LoVo (cell line): ENCODE measurements around the gene DGLUCY.
A peak's percentile ranks its signal among the peaks of the same experiment; 100 is the strongest.
"Not testable (repeated sequence)": the region's sequence is repeated elsewhere in the genome, so short reads cannot be mapped to it uniquely, and the experiment has no call there.

ENCODE experiments used
- DNase-seq: peaks from one replicate; pipeline ENCODE4 v3.0.0-alpha.2; 2016; ENCODE audit warnings: low spot score

Gene DGLUCY

DNA sequence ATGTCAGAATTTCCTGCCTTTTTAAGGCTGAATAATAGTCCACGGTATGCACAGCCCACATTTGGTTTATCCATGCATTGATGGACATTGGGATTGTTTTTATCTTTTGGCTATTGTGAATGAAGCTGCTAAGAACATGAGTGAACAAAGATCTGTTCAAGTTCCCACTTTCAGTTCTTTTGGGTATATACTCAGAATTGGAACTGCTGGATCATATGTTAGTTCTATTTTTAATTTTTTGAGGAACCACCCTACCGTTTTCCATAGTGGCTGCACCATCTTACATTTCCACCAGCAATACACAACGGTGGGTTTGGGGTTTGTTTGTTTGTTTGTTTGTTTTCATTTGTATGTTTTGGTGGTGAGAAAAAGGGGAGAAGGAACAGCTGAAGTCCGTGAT is 124.2 kb downstream of the DGLUCY start:
- DNase-seq: no peak

DNA sequence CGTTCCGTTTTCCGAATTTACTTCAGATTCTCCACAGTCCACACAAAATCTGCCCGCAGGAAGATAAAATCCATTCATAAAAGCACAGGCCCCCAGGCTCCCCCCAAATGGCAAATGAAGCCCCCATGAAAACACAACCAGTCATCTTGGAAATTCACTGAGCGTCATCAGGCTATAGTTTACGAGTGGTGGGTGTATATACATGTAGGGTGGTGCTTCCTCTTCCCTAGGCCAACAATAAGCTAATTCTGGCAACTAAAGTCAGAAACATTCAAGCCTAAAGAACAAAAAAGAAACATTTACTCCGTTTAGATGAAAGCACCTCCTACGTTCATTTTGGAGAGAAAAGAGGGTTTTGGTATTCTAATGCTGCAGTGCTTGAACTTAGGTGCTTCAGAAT is 124.8 kb downstream of the DGLUCY start:
- no peak for DNase-seq

GRCh38 chr14:91241863-91242262 is 128.0 kb downstream of the DGLUCY start:
- no peak for DNase-seq

DNA sequence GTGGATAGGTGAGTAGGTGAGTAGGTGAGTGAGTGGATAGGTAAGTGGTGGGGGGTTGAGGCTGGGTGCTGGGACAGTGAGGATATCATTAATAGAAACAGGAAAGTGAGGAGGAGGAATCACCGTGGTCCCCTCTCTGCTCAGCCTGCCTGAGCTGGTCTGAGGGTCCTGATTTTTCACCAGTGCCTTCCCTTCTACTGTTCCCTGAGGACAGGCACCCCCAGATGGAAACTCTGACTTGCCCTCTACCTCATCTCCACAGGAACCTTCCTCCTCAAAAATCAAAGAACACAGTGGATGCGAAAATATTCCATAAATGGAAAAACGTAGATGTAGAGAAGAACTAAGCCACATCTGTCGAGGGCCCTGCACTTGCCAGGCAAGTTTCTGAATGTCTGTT is 128.8 kb downstream of the DGLUCY start:
- DNase-seq: no peak

- DNase-seq: no peak
Measured at GRCh38 chr14:91243074-91243471, 129.2 kb downstream of the DGLUCY start.

GRCh38 chr14:91244501-91244901 is 130.6 kb downstream of the DGLUCY start, which contains the start of gene GPR68:
TSS of gene GPR68 (minus strand) at chr14:91244704. CDS start at chr14:91235050, 9,654 bp downstream.
- DNase-seq: no peak

DNA sequence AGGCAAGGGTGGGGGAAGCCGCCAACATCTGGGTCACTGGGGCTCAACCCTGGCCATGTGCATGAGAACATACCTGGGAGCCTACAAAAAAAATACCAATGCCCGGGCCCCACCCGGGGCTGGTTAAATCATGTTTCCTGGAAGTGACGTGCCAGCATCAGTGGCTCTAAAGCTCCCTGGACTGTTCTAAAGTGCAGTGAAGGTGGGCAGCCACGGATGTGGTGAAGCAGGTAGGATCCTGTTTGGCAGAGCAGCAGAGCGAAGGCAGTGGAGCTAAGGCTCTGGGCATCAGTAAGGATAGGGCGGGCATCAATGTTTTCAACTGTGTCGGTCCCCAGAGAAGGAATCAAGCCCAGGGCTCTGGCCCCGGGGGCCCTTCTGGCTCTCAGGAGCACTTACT is 131.2 kb downstream of the DGLUCY start:
- no peak for DNase-seq

GRCh38 chr14:91245616-91246015 is 131.7 kb downstream of the DGLUCY start:
- DNase-seq: not testable (repeated sequence)

- DNase-seq: no peak
Measured at GRCh38 chr14:91246051-91246852, 132.4 kb downstream of the DGLUCY start.

- DNase-seq: no peak
Measured at GRCh38 chr14:91249841-91250616, 136.2 kb downstream of the DGLUCY start.

DNA sequence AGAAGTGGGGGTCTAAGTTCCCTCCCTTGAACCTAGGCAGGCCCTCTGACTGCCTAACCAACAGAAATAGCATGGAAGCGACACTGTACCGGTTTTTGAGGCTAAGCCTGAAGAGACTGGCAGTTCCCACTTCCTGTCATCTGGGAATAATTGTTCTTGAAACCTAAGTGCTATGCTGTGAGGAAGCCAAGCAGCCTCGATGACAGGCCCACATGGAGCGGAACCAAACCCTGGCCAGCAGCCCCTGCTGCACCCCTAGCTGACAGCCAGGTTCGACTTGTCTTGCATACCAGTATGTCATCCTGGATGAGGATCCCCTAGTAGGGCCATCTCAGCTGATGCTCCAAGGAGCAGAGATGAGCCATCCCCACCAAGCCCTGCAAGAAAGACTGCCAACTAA is 137.0 kb downstream of the DGLUCY start:
- DNase-seq: no peak

GRCh38 chr14:91252871-91253794 is 139.3 kb downstream of the DGLUCY start:
- DNase-seq: peak; percentile 31

DNA sequence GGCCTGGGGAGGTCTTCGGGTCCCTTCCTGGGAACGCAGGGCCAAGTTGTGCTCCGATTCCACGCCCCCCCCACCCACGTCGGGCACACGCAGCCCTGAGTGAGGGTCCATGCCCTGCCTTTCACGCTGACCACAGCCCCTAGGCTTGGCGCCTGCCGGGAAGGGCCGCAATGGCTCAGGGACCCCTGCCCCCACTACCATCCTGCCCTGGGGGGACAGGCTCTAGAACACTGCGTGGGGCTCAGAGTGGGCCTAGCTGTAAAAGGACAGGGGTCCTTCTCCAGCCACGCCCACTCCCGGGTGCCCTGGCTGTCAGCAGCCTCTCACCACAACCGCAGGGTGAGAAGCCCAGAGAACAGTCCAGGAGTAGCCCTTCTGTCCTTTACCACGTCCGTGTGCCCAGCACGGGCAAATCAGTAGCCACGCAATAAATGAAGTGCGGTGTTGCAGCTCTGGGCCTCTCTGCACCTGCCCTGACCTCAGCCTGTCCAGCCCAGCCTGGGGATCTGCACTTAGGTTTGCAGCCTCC is 140.0 kb downstream of the DGLUCY start:
- no peak for DNase-seq

- DNase-seq: no peak
Measured at GRCh38 chr14:91254461-91254860, 140.6 kb downstream of the DGLUCY start.

DNA sequence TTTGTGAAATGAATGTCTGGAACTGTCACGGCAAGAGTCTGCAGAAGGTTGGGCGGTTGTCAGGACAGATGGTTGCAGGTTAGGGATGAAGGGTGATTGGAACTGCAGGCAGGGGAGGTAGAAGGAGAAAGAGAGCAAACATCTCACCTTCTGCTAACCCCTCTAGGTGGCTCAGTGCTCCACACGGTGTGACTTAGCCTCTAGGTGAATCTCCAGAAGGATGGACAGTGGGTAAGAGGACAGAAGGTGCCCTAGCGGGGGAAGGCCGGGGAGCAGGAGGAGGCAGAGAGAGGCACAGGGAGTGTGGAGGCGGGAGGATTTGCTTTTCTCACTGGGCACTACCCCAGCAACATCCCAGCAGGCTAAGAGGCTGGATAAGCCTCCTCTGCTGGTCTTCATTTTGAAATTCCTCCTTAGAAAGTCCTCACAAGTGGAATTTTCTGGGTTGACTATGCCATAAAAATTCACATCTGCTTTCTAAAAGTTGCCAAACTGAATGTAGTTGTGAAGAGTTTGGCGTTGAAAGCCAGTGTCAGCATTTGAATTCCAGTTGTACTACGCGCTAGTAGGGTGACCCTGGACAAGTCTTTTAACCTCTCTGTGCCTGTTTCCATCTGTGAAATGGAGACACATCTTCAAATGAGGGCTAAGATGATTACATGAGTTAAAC is 141.3 kb downstream of the DGLUCY start:
- DNase-seq: no peak

DNA sequence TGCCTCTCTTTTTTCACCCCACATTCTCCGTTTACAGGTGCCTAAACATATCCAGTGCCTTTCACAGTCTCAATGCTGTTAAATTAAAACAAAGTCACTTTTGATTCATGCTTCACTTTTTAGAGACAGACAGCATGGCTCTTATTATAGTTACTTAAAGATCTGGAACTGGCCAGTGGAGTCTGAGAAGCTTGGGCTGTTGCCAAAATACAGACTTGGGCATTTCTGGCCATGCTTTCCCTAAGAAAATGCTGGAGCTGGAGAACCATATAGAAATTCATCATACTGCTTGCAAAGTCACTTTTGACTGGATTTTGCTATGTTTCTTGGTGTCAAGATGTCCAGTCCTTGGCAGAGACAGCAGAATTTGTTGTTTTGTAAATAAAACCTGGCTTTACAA is 142.8 kb downstream of the DGLUCY start:
- no peak for DNase-seq

DNA sequence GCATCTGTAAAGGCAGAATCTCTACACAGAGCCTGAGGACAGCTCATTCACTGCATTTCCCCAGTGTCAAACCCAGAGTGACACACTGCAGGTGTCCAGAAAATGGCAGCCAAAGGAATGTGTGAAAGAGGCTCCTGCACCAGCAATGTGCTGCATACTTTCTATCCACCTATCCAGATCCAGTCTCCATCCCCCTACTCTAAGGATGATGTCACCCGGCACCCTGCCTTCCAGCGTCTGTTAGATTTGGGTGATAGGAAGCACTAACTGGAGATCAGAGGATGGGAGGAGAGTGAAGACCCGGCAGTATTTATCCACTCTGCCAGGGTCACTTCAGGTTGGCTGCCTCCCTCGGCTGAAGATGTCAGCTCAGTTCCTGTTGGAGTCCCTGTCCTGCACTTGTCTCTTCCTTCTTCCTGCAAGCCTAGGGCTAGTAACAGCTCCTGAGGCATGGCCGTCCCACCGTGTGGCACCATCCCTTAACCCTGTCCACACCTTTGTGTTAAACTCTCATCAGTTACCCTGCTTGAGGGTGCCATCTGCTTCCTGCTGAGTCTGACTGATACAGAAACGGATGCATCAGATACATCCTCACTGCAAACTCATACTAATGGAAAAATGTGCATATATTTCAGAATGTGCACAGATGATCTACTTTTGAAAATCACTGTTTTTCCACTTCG is 143.6 kb downstream of the DGLUCY start:
- DNase-seq: no peak

DNA sequence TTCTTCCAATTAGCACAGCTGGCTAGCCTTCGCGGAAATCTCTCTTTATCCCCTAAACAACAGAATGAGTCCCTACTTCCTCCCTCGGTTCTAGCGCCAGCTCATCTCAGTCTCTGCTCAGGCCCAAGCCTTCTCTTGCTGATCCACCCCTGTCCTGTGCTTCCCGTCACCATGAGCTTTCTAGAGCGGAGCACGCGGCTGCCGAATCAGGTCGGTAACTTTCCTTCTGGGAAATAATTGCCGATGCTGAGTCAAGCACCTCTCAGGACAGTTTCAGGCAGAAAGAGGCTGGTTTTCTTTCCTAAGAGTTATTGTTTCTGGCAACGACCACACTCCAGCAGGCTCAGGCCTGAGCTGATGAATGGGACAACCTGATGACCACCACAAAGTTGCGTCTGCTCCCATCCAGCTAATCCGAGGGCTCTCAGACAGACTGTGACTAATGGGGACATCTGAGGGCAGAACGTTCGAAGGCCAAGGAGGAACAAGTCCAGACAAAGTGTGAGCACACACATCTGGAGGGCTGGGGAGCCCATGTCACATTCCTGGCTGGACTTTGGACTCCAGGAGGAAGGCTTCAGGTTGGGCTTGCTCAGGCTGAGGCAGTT is 144.2 kb downstream of the DGLUCY start:
- peak; percentile 39 for DNase-seq

DNA sequence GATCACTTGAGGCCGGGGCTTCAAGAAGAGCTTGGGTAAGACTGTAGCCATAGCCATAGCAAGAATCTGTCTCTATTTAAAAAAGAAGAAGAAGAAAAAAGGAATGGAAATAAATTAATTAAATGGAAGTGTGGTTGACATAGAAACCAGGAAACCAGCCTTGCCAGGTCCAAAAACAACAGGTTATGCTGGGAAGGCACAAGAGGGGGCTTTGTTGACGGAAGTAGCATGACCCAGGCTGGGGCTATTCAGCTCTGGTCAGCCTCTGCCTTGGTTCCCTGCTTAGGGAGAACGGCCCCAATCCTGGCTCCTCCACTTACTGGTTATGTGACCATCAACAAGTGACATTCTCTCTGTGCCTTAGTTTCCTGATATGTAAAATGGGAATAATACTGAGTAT is 145.0 kb downstream of the DGLUCY start:
- DNase-seq: no peak

DNA sequence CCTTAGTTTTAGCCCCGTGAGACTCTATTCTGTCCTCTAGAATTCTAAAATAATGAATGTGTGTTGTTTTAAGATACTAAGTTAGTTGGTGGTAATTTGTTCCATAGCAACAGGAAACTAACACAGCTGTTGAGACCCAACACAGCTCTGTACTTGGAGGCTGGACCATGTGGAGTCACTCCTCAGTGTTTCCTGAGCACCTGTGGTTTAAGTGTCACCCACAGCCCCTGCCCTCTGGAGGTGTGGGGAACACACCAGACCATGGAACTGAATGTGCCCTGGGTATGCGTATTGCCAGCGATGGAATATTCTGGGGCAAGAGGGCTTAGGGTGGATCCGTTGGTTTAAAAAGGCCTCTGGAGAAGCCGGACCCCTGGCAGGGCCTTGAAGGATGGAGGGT is 147.2 kb downstream of the DGLUCY start:
- DNase-seq: no peak
